ENCODE data around the gene TNXB. TPM values are rescaled to one million over a fixed set of nuclear protein-coding genes. Genes with fewer than 3 reads are reported as not detected.
"Not testable (repeated sequence)": the region's sequence is repeated elsewhere in the genome, so short reads cannot be mapped to it uniquely, and the experiment has no call there.

TNXB gene
- total RNA-seq, 1 experiment from 2014 or later = 0.22 TPM

DNA sequence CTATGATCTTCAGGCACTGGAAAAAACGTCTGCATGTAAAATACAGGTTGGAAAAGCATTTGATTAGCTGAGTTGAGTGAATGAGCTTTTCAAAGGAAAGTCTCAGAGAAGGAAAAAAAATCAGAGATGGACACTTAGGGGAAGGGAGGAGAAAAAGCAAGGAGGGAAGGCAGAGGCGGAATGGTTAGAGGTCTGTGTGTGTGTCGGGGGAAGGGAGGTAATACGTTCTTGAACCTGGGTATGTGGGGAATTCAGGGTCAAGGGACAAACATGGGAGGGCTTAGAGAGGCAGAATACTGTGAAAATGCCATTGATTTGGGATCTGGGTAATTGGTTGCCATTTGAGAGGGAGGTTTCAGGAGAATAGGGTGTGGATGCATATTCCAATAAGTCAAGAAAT, 37.5 kb upstream of the TNXB start:
- H3K4me2 ChIP-seq (ENCODE audit: low read depth, low read length, poor library complexity, severe bottlenecking) = no peak overlapping the region

DNA sequence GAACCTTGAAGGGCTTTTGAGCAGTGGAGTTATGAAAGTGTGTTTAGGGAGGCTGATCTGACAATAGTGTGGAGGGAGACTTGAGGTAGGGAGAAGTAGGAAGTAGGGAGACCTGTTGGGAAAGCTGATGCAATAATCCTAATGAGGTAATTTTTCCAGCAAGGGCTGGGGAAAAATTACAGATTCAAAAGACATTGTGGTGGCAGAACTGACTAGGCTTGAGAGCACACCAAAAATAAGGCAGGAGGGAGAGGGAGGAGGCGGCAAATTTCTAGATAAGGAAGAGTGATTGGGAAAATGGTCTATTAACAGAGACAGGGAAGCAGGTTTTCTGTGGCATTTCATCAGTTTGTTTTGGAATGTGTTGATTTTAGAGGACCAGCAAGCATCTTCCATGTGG, 37.1 kb upstream of the TNXB start:
- no peak overlapping the region for H2AFZ ChIP-seq (ENCODE audit: low read length)
- H3K9ac ChIP-seq (ENCODE audit: low read length) = no peak overlapping the region
- no peaks in the 10 kb centered on the region for H3K4me1 ChIP-seq (ENCODE audit: low read length)

More for the DNA sequence above, 37.5 kb upstream of the TNXB start:
- no peaks in the 10 kb centered on the region for H3K36me3 ChIP-seq (ENCODE audit: insufficient read depth, low read length)
- no peaks in the 10 kb centered on the region for H4K20me1 ChIP-seq (ENCODE audit: insufficient read depth, low read depth, low read length)
- H3K27ac ChIP-seq (ENCODE audit: low read length) = no peak overlapping the region
- no peak overlapping the region for H3K9ac ChIP-seq (ENCODE audit: low read length)
- H3K9me3 ChIP-seq (ENCODE audit: low read length) = no peaks in the 10 kb centered on the region
- H3K27me3 ChIP-seq (ENCODE audit: low read length) = no peaks in the 10 kb centered on the region
- H3K79me2 ChIP-seq (ENCODE audit: low read length) = no peaks in the 10 kb centered on the region
- H3K9me2 ChIP-seq (replicated peaks; ENCODE audit: insufficient read depth, low read length) = no peaks in the 10 kb centered on the region
- H3K4me1 ChIP-seq (ENCODE audit: low read length) = no peaks in the 10 kb centered on the region
- no peak for DNase-seq
- no peak overlapping the region for H3K4me3 ChIP-seq (ENCODE audit: low read length)
- no peak overlapping the region for H2AFZ ChIP-seq (ENCODE audit: low read length)

DNA sequence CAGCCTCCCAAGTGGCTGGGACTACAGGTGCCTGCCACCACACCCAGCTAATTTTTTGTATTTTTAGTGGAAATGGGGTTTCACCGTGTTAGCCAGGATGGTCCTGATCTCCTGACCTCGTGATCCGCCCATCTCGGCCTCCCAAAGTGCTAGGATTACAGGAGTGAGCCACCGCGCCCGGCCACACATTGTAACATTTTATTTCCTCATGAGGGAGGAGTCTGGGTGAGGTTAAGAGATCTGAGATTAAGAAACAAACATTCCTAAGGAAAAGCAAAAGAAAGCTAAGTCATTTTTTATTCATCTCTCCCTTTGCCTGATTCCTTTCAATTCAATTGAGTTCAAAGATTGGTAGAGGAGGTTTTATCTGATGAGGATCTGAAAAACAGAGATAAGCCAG, 35.1 kb upstream of the TNXB start:
- H3K4me2 ChIP-seq (ENCODE audit: low read depth, low read length, poor library complexity, severe bottlenecking); H3K79me2 ChIP-seq (ENCODE audit: low read length); H4K20me1 ChIP-seq (ENCODE audit: insufficient read depth, low read depth, low read length); H3K4me1 ChIP-seq (ENCODE audit: low read length); H3K9ac ChIP-seq (ENCODE audit: low read length); H3K36me3 ChIP-seq (ENCODE audit: insufficient read depth, low read length); DNase-seq; H3K9me3 ChIP-seq (ENCODE audit: low read length); H2AFZ ChIP-seq (ENCODE audit: low read length); H3K9me2 ChIP-seq (replicated peaks; ENCODE audit: insufficient read depth, low read length); H3K27me3 ChIP-seq (ENCODE audit: low read length); H3K4me3 ChIP-seq (ENCODE audit: low read length); H3K27ac ChIP-seq (ENCODE audit: low read length): not testable (repeated sequence)

More for the DNA sequence above, 37.1 kb upstream of the TNXB start:
- H3K4me3 ChIP-seq (ENCODE audit: low read length) = no peak overlapping the region
- no peaks in the 10 kb centered on the region for H4K20me1 ChIP-seq (ENCODE audit: insufficient read depth, low read depth, low read length)
- no peak for DNase-seq
- H3K9me2 ChIP-seq (replicated peaks; ENCODE audit: insufficient read depth, low read length) = no peaks in the 10 kb centered on the region
- no peak overlapping the region for H3K27ac ChIP-seq (ENCODE audit: low read length)
- H3K36me3 ChIP-seq (ENCODE audit: insufficient read depth, low read length) = no peaks in the 10 kb centered on the region
- no peaks in the 10 kb centered on the region for H3K79me2 ChIP-seq (ENCODE audit: low read length)
- H3K4me2 ChIP-seq (ENCODE audit: low read depth, low read length, poor library complexity, severe bottlenecking) = no peak overlapping the region
- H3K9me3 ChIP-seq (ENCODE audit: low read length) = no peaks in the 10 kb centered on the region
- H3K27me3 ChIP-seq (ENCODE audit: low read length) = no peaks in the 10 kb centered on the region

DNA sequence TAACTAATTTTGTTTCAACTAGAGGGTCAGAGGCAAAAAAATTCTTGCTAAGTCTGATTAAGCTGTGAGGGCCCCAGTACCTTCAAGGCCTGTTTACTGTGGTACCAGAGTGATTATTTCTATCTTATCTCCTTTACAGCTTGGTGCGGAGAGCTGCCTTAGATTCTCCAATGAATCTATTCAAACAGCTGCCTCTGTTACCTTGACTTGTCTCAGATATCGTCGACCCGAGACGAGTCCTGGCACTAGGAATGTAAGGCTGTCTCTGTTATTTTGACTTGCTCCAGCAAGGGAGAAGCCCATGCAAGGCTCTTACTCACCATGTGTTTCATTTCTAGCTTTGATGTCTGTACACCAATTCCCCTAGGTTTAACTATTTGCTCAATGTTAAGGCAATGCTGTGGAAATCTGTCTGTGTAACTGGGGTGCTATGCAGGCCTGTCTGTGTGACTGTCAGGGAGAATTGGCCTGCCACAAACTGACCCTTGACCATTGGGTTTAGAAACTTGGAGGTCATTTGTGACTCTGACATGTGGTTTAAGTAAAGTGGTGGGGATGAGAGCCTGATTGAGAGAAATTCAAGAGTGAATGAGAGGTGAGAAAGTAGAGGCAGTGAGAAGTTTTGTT, 31.4 kb upstream of the TNXB start:
- Histone ChIP-seq H3K9me2 (replicated peaks; ENCODE audit: insufficient read depth, low read length) (no peaks in the 10 kb centered on the region), H3K9ac (ENCODE audit: low read length) (no peak overlapping the region), H3K4me3 (ENCODE audit: low read length) (no peak overlapping the region), H3K27ac (ENCODE audit: low read length) (no peak overlapping the region), H3K79me2 (ENCODE audit: low read length) (no peaks in the 10 kb centered on the region), H3K4me1 (ENCODE audit: low read length) (no peaks in the 10 kb centered on the region), H2AFZ (ENCODE audit: low read length) (no peak overlapping the region), H3K36me3 (ENCODE audit: insufficient read depth, low read length) (no peaks in the 10 kb centered on the region), H3K9me3 (ENCODE audit: low read length) (no peaks in the 10 kb centered on the region), H4K20me1 (ENCODE audit: insufficient read depth, low read depth, low read length) (no peaks in the 10 kb centered on the region), H3K27me3 (ENCODE audit: low read length) (no peaks in the 10 kb centered on the region), H3K4me2 (ENCODE audit: low read depth, low read length, poor library complexity, severe bottlenecking) (no peak overlapping the region)
- no peak for DNase-seq

DNA sequence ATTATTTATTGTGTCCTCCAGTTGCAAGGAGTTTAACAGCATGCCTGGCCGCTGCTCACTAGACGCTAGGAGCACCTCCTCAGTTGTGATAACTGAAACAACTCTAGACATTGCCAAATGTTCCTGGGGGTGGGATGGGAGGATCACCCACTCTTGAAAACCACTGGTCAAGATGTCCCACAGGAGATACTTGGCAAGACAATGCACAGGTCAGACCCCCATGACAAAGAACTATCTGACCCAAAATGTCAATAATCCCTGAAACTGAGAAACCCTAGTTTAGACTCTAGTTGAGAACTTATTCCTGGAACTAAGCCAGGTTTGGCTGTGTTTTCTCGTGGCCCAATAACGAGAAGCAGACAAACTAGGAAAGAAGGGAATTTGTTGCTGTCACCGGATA, 30.5 kb upstream of the TNXB start:
- no peaks in the 10 kb centered on the region for H3K9me3 ChIP-seq (ENCODE audit: low read length)
- no peak overlapping the region for H3K9ac ChIP-seq (ENCODE audit: low read length)
- H3K79me2 ChIP-seq (ENCODE audit: low read length) = no peaks in the 10 kb centered on the region
- no peaks in the 10 kb centered on the region for H3K27me3 ChIP-seq (ENCODE audit: low read length)
- no peaks in the 10 kb centered on the region for H3K36me3 ChIP-seq (ENCODE audit: insufficient read depth, low read length)
- H3K4me1 ChIP-seq (ENCODE audit: low read length) = no peaks in the 10 kb centered on the region
- no peak overlapping the region for H2AFZ ChIP-seq (ENCODE audit: low read length)
- H3K27ac ChIP-seq (ENCODE audit: low read length) = no peak overlapping the region
- no peaks in the 10 kb centered on the region for H4K20me1 ChIP-seq (ENCODE audit: insufficient read depth, low read depth, low read length)
- no peak overlapping the region for H3K4me3 ChIP-seq (ENCODE audit: low read length)
- DNase-seq = no peak
- H3K4me2 ChIP-seq (ENCODE audit: low read depth, low read length, poor library complexity, severe bottlenecking) = no peak overlapping the region
- no peaks in the 10 kb centered on the region for H3K9me2 ChIP-seq (replicated peaks; ENCODE audit: insufficient read depth, low read length)

DNA sequence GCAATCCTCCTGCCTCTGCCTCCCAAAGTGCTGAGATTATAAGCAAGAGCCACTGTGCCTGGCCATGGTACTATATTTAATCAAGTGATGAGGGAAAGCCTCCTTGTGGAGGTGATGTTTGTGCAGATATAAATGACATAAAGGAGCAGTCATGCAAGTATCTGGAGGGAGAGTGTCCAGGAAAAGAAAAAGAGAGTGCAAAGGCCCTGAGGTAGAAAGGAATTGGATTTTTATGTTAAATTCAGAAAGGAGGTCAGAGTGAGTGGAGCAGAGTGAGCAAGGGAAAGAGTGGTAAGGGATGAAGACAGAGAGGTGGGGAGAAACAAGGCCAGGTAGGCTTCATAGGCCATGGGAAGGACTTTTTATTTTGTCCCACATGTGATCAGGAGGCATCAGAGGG, 28.3 kb upstream of the TNXB start:
- H3K9ac ChIP-seq (ENCODE audit: low read length) = no peak overlapping the region
- no peak overlapping the region for H2AFZ ChIP-seq (ENCODE audit: low read length)
- H3K4me3 ChIP-seq (ENCODE audit: low read length) = no peak overlapping the region
- H3K9me3 ChIP-seq (ENCODE audit: low read length) = no peaks in the 10 kb centered on the region
- no peaks in the 10 kb centered on the region for H4K20me1 ChIP-seq (ENCODE audit: insufficient read depth, low read depth, low read length)
- no peak overlapping the region for H3K27ac ChIP-seq (ENCODE audit: low read length)
- H3K27me3 ChIP-seq (ENCODE audit: low read length) = no peaks in the 10 kb centered on the region
- H3K36me3 ChIP-seq (ENCODE audit: insufficient read depth, low read length) = no peaks in the 10 kb centered on the region
- H3K9me2 ChIP-seq (replicated peaks; ENCODE audit: insufficient read depth, low read length) = no peaks in the 10 kb centered on the region
- no peaks in the 10 kb centered on the region for H3K79me2 ChIP-seq (ENCODE audit: low read length)
- H3K4me2 ChIP-seq (ENCODE audit: low read depth, low read length, poor library complexity, severe bottlenecking) = no peak overlapping the region
- DNase-seq = no peak
- H3K4me1 ChIP-seq (ENCODE audit: low read length) = no peaks in the 10 kb centered on the region

DNA sequence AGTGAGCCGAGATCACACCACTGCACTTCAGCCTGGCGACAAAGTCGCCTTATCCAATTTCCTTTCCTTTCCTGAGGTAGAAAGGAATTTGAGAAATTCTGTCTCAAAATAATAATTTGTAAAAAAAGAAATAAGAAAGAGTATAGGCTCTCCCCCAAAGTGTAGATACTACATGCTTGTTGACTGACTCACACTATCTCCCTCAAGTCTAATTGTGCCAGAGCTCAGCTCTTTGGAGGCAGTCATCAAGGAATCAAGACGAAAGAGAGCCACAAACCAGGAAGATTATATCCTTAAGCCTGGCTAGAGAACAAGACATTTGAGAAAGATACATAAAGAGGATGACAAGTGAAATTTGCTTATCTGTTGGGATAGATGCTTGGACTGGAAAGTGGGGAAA, 24.6 kb upstream of the TNXB start:
- H3K27me3 ChIP-seq (ENCODE audit: low read length) = no peaks in the 10 kb centered on the region
- H2AFZ ChIP-seq (ENCODE audit: low read length) = no peak overlapping the region
- H3K36me3 ChIP-seq (ENCODE audit: insufficient read depth, low read length) = no peaks in the 10 kb centered on the region
- no peaks in the 10 kb centered on the region for H4K20me1 ChIP-seq (ENCODE audit: insufficient read depth, low read depth, low read length)
- no peak overlapping the region for H3K4me3 ChIP-seq (ENCODE audit: low read length)
- peaks cover 9% of the 10 kb centered on the region for H3K4me1 ChIP-seq (ENCODE audit: low read length)
- H3K27ac ChIP-seq (ENCODE audit: low read length) = no peak overlapping the region
- no peak overlapping the region for H3K9ac ChIP-seq (ENCODE audit: low read length)
- H3K79me2 ChIP-seq (ENCODE audit: low read length) = peaks cover 11% of the 10 kb centered on the region
- DNase-seq = no peak
- H3K9me3 ChIP-seq (ENCODE audit: low read length) = no peaks in the 10 kb centered on the region
- no peak overlapping the region for H3K4me2 ChIP-seq (ENCODE audit: low read depth, low read length, poor library complexity, severe bottlenecking)
- no peaks in the 10 kb centered on the region for H3K9me2 ChIP-seq (replicated peaks; ENCODE audit: insufficient read depth, low read length)

DNA sequence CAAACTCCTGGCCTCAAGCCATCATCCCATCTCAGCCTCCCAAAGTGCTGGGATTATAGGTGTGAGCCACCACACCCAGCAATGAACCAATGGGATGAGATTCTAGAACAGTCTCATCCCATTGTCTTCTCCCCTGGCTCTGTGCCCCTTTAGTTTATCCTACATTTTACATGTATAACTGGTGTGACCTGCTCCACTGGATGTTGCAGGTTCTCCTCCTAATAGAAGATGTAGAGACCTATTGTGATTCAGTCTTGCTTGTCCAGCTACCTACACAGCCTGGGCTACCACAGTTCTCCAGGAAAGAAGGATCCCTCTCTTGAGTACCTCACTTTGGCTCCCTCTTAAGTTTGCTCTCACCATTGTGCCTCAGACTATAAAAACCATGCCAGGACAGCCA, 23.0 kb upstream of the TNXB start:
- Histone ChIP-seq H2AFZ (ENCODE audit: low read length) (no peak overlapping the region), H3K79me2 (ENCODE audit: low read length) (peaks cover 25% of the 10 kb centered on the region), H3K27ac (ENCODE audit: low read length) (no peak overlapping the region), H3K27me3 (ENCODE audit: low read length) (no peaks in the 10 kb centered on the region), H3K9me3 (ENCODE audit: low read length) (no peaks in the 10 kb centered on the region), H3K36me3 (ENCODE audit: insufficient read depth, low read length) (no peaks in the 10 kb centered on the region), H3K4me3 (ENCODE audit: low read length) (no peak overlapping the region), H3K9ac (ENCODE audit: low read length) (no peak overlapping the region), H3K4me1 (ENCODE audit: low read length) (peaks cover 17% of the 10 kb centered on the region), H4K20me1 (ENCODE audit: insufficient read depth, low read depth, low read length) (no peaks in the 10 kb centered on the region), H3K9me2 (replicated peaks; ENCODE audit: insufficient read depth, low read length) (no peaks in the 10 kb centered on the region), H3K4me2 (ENCODE audit: low read depth, low read length, poor library complexity, severe bottlenecking) (no peak overlapping the region)
- no peak for DNase-seq
